ENCODE data around the gene P4HB. TPM values are rescaled to one million over a fixed set of nuclear protein-coding genes. Genes with fewer than 3 reads are reported as not detected.
A peak's percentile ranks its signal among the peaks of the same experiment; 100 is the strongest.

Gene P4HB
- total RNA-seq, 4 donors from 2014 or later, result 366 to 725 (median 608) TPM

- ATAC-seq (ENCODE audit: low FRiP score) (no peak), DNase-seq (ENCODE audit: low spot score) (no peak)
- TF ChIP-seq CTCF (IDR thresholded peaks at IDR 0.05), result no peak
Observed at GRCh38 chr17:81867991-81868673, 7.8 kb upstream of the P4HB start.

DNA sequence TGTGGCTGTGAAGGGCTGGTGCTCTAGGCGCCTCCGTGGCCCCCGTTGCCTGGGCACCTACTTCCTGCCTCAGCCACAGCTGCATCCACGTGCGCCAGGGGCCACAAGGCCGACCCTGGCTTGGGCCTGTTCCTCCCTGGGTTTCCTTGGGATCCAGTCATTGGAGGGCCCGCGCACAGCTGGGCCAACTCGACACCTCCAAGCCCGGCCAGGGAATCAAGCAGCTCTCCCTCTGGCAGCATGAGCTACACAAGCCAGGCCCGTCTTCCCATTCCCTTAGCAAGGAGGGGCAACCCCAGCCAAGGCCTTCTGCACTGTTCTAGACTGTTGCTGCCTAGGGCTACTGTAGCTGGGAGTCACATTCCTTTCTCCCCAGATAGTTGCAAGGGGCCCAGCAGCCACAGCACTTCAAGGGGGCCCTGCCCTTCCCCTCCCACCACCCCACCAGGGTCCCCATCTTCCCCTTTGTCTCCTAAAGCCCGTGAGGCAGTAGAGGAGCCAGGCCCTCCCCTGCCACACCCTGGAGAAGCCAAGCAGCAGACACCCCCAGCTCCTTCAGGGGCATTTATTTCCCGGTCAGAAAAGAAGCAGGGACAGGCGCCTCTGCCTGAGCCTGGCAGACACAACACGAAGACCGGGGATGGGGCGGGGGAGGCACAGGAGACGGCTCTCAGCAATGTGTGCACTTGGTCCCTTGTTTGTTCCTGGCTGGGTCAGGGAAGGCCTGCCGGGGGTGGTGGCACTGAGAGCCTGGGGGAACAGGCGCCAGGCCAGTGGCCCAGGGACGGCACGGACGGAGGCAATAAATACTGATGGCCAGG is 7.0 kb upstream of the P4HB start:
- TF ChIP-seq CTCF (IDR thresholded peaks at IDR 0.05), result no peak
- ATAC-seq (ENCODE audit: low FRiP score), result no peak
- no peak for DNase-seq (ENCODE audit: low spot score)

- no peak for TF ChIP-seq CTCF (IDR thresholded peaks at IDR 0.05)
- ATAC-seq (ENCODE audit: low FRiP score) (no peak), DNase-seq (ENCODE audit: low spot score) (no peak)
Observed at GRCh38 chr17:81866440-81867169, 6.3 kb upstream of the P4HB start.

- DNase-seq (ENCODE audit: low spot score), result no peak
Observed at GRCh38 chr17:81865733-81866439, 5.6 kb upstream of the P4HB start.

GRCh38 chr17:81865358-81865732 is 5.0 kb upstream of the P4HB start:
- TF ChIP-seq CTCF (IDR thresholded peaks at IDR 0.05), result no peak
- ATAC-seq (ENCODE audit: low FRiP score) (no peak), DNase-seq (ENCODE audit: low spot score) (no peak)

More at GRCh38 chr17:81865733-81866439, 5.6 kb upstream of the P4HB start:
- ATAC-seq (ENCODE audit: low FRiP score), result peak; percentile 26
- TF ChIP-seq CTCF (IDR thresholded peaks at IDR 0.05), result no peak

GRCh38 chr17:81863833-81864768 is 3.8 kb upstream of the P4HB start:
- TF ChIP-seq CTCF (IDR thresholded peaks at IDR 0.05), result no peak
- ATAC-seq (ENCODE audit: low FRiP score) (no peak), DNase-seq (ENCODE audit: low spot score) (no peak)
